Lung microvascular endothelial cell (primary cell): ENCODE data around the gene MCM7. TPM values are rescaled to one million over a fixed set of nuclear protein-coding genes. Genes with fewer than 3 reads are reported as not detected.

Experiments used
- DNase-seq, 2 donors: peaks; one replicate each; pipeline versions ENCODE4 v3.0.0 to v3.0.0-alpha.2; 2010; ENCODE audit warnings: low read depth in 2 of 2
- total RNA-seq: library from RNA; depleted of rRNA; stranded (reverse); fragments of >200 nt; gene quantifications from 2 replicates; pipeline ENCODE4 v1.2.1, GENCODE V29; 2014

MCM7 gene
- total RNA-seq, 1 donor from 2014 or later = 25.8 TPM

DNA sequence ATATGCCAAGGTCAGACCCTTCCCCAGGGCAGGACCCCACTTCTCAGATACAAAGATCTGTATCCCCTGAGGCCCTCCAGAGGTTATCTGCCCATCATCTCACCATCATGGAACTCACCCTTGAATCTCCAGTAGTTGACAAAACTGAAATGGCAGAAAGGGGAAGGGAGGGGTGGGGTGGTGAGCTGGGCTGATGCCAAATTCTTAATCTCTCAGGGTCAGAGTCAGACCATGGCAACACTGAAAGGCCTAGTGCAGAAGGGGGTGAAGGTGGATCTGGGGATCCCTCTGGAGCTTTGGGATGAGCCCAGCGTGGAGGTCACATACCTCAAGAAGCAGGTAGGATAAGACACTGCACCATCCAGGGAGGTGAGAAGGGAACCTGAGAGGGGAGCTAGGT is 21.4 kb upstream of the MCM7 start:
- no peak for DNase-seq

GRCh38 chr7:100122067-100122466 is 20.9 kb upstream of the MCM7 start:
- DNase-seq = no peak

GRCh38 chr7:100120733-100121036 is 19.5 kb upstream of the MCM7 start:
- no peak for DNase-seq

GRCh38 chr7:100119970-100120732 is 19.0 kb upstream of the MCM7 start:
- peak; percentile 48 to 64 for DNase-seq

GRCh38 chr7:100119072-100119969 is 18.1 kb upstream of the MCM7 start, which contains the start of the genes CNPY4 and TAF6:
Gene CNPY4, plus strand, starts transcription at chr7:100119634. Its CDS starts 111 bp downstream, at chr7:100119745.
Gene TAF6, minus strand, starts transcription at chr7:100119358. Its CDS starts 5,149 bp downstream, at chr7:100114209.
- peak; percentile 97 for DNase-seq

- no peak for DNase-seq
These were observed 17.3 kb upstream of the MCM7 start for GRCh38 chr7:100118388-100119071.

GRCh38 chr7:100115026-100115425 is 13.8 kb upstream of the MCM7 start:
- no peak for DNase-seq

DNA sequence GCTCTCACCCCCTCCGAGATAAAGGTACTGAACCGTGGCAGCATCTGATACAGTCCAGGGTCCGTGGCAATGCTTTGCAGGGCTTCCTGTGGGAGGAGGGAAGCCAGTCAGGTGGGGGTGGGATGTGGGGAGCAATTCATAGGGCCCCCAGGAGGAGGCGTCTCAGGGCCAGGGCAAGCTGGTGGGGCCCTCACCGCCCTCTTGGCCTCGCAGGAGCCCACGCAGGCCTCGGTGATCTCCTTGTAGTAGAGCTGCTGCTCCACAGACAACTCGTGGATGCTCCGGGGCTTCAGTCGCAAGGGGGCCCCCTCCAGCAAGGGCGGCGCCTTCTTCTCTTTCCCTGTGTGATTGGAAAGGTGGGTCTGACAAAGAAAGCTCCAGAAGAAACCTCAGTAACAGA is 10.7 kb upstream of the MCM7 start:
- no peak for DNase-seq

- no peak for DNase-seq
These were observed 10.0 kb upstream of the MCM7 start for GRCh38 chr7:100111156-100111555.

GRCh38 chr7:100109521-100110163 is 8.4 kb upstream of the MCM7 start:
- no peak for DNase-seq

DNA sequence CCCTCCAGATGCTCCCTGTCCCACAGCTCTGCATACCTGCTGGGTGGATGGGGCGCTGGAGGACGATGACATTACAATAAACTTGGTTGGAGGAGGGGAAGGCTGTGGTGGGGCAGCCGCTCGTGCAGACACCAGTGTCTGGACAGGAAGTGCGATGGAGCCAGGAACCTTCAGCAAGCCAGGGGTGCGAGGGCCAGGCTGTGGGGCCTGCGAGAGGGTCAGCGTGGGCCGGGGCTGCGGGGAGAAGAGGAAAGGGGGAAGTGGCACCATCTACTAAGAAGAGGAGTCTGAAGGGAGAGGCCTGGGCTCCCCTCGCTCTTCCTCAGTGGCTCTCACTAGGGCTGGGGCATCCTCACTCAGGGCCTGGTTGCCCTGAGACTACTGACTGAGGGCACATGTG is 6.7 kb upstream of the MCM7 start:
- DNase-seq = no peak

DNA sequence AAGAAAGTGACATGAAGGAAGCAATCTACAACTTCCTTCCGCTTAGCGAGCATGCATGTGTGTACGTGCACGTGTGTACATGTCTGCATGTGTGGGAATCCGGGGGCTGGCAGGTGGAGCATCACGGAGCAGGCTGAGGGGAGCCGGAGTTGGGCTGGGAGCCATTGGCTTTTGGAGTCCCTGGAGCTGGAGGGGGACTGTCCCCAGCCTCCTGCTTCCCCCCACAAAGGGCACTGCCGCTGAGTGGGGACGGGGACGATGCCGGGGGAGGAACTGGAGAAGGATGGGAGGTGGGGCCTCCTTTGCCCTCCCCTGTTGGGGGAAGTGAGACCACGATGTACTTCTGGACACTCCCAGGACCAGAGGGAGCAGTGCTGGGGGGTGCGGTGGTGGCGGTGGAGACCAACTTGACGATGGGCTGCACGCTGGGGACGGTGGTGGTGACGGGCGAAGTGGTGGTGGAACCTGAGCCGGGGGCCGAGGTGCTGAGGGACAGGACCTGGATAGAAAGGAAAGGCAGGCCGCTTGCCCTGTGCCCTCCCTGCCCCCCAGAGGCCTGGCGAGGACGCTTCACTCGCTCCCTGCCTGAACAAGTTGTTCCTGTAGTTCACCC is 6.0 kb upstream of the MCM7 start:
- DNase-seq = no peak

DNA sequence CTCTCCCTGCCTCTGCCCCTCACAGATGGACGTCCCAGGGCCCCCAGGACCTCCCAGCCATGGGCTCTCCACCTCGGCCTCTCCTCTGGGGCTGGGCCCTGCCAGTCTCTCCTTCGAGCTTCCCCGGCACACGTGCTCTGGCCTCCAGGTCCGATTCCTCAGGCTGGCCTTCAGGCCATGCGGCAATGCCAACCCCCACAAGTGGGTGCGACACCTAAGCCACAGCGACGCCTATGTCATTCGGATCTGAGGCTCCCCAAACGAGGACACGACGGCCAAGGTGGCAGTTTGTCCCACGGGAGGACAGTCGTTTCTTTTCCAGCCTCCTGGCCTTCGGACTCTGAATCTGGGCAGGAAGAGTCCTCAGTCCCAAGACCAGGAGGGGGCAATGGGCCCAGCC is 5.4 kb upstream of the MCM7 start:
- no peak for DNase-seq

DNA sequence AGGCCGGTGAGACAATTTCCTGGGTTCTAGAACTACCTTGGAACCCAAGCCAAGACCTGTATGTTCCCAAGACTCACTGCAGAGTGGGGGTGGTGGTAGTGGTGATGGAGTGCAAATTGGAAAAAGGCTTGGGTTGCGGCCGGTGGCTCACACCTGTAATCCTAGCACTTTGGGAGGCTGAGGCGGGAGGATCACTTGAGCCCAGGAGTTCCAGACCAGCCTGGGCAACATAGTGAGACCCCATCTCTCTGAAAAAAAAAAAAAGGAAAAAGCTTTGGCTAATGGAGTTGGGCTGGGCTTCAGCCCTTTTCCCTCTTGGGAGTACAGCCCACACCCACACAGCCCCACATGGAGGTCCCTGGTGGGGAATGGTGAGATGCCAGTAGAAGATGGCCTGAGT is 4.3 kb upstream of the MCM7 start:
- no peak for DNase-seq

GRCh38 chr7:100102950-100103840 is 2.0 kb upstream of the MCM7 start:
- DNase-seq = peak in 1 of 2 donors; percentile 96

GRCh38 chr7:100100420-100101015 is 679 bp downstream of the MCM7 start:
- peak; percentile 99 for DNase-seq

GRCh38 chr7:100099452-100099851 is 1.7 kb downstream of the MCM7 start:
- peak in 1 of 2 donors; percentile 46 for DNase-seq

- no peak for DNase-seq
These were observed 2.3 kb downstream of the MCM7 start for GRCh38 chr7:100098913-100099312.

GRCh38 chr7:100095704-100096103 is 5.5 kb downstream of the MCM7 start:
- no peak for DNase-seq

DNA sequence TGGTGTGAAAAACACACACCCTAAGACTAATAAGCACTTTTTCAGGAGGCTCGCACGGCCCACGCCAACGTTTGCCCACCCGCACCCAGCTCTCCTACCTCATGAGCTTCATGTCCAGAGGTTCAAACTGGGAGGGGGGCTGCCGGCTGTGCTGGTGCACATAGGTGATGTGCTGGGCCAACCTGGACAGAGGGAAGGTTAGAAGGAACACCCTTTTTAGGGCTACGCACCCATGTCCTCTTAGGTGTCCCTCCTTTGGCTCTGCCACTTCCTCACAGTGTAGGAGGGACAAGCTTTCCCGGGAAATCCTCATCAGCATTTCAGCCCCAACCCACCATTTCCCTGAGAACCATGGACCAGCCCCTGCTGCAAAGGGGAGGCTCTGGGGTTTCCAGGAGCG is 5.9 kb downstream of the MCM7 start:
- no peak for DNase-seq
